Measurements from ENCODE around the gene USP15.
"Not testable (repeated sequence)": the region's sequence is repeated elsewhere in the genome, so short reads cannot be mapped to it uniquely, and the experiment has no call there.

USP15 gene

DNA sequence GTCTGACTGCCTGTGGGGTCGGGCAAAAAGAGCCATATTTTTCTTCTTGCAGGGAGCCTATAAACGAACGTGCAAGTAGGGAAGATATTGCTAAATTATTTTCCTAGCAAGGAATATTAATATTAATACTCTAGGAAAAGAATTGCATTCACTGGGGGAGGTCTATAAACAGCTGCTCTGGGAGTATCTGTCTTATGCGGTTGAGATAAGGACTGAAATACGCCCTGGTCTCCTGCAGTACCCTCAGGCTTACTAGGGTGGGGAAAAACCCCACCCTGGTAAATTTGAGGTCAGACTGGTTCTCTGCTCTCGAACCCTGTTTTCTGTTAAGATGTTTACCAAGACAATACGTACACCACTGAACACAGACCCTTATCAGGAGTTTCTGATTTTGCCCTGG is 203.0 kb downstream of the USP15 start:
- not testable (repeated sequence) for FAIRE-seq

Measured in TTC549 (cell line).